Measurements from ENCODE around the gene TYMP.
"Not testable (repeated sequence)": the region's sequence is repeated elsewhere in the genome, so short reads cannot be mapped to it uniquely, and the experiment has no call there.

TYMP gene

GRCh38 chr22:50548921-50549790 is 19.3 kb upstream of the TYMP start:
- Histone ChIP-seq H3K4me1 (ENCODE audit: insufficient read depth, low read length) (no peaks in the 10 kb centered on the region), H3K9me3 (ENCODE audit: control insufficient read depth, insufficient read depth, low read length) (no peaks in the 10 kb centered on the region), H3K9ac (ENCODE audit: low read depth, low read length) (no peak overlapping the region), H3K36me3 (ENCODE audit: insufficient read depth, low read length) (no peaks in the 10 kb centered on the region)

- H3K9me3 ChIP-seq (ENCODE audit: control insufficient read depth, insufficient read depth, low read length) = no peaks in the 10 kb centered on the region
- H3K9ac ChIP-seq (ENCODE audit: low read depth, low read length) = no peak overlapping the region
- H3K36me3 ChIP-seq (ENCODE audit: insufficient read depth, low read length) = no peaks in the 10 kb centered on the region
- no peaks in the 10 kb centered on the region for H3K4me1 ChIP-seq (ENCODE audit: insufficient read depth, low read length)
Observed at GRCh38 chr22:50548040-50548920, 18.5 kb upstream of the TYMP start.

GRCh38 chr22:50547263-50547985 is 17.6 kb upstream of the TYMP start:
- no peak overlapping the region for H3K9ac ChIP-seq (ENCODE audit: low read depth, low read length)
- H3K4me1 ChIP-seq (ENCODE audit: insufficient read depth, low read length) = no peaks in the 10 kb centered on the region
- no peaks in the 10 kb centered on the region for H3K9me3 ChIP-seq (ENCODE audit: control insufficient read depth, insufficient read depth, low read length)
- H3K36me3 ChIP-seq (ENCODE audit: insufficient read depth, low read length) = no peaks in the 10 kb centered on the region

GRCh38 chr22:50546326-50547262 is 16.8 kb upstream of the TYMP start:
- no peaks in the 10 kb centered on the region for H3K36me3 ChIP-seq (ENCODE audit: insufficient read depth, low read length)
- H3K9ac ChIP-seq (ENCODE audit: low read depth, low read length) = no peak overlapping the region
- H3K4me1 ChIP-seq (ENCODE audit: insufficient read depth, low read length) = no peaks in the 10 kb centered on the region
- H3K9me3 ChIP-seq (ENCODE audit: control insufficient read depth, insufficient read depth, low read length) = no peaks in the 10 kb centered on the region

- Histone ChIP-seq H3K9ac (ENCODE audit: low read depth, low read length) (no peak within 1 kb of the TSS), H3K4me1 (ENCODE audit: insufficient read depth, low read length) (no peaks in the 10 kb centered on the region), H3K36me3 (ENCODE audit: insufficient read depth, low read length) (no peaks in the 10 kb centered on the region), H3K9me3 (ENCODE audit: control insufficient read depth, insufficient read depth, low read length) (no peaks in the 10 kb centered on the region)
Observed at GRCh38 chr22:50545522-50546325, 15.9 kb upstream of the TYMP start, which contains the start of gene KLHDC7B. KLHDC7B (plus strand) TSS chr22:50545899; CDS start chr22:50546244, 345 bp downstream.

GRCh38 chr22:50544746-50545253 is 15.0 kb upstream of the TYMP start:
- H3K9ac ChIP-seq (ENCODE audit: low read depth, low read length) = no peak overlapping the region
- H3K36me3 ChIP-seq (ENCODE audit: insufficient read depth, low read length) = no peaks in the 10 kb centered on the region
- no peaks in the 10 kb centered on the region for H3K4me1 ChIP-seq (ENCODE audit: insufficient read depth, low read length)
- H3K9me3 ChIP-seq (ENCODE audit: control insufficient read depth, insufficient read depth, low read length) = no peaks in the 10 kb centered on the region

- no peaks in the 10 kb centered on the region for H3K4me1 ChIP-seq (ENCODE audit: insufficient read depth, low read length)
- H3K9me3 ChIP-seq (ENCODE audit: control insufficient read depth, insufficient read depth, low read length) = no peaks in the 10 kb centered on the region
- no peaks in the 10 kb centered on the region for H3K36me3 ChIP-seq (ENCODE audit: insufficient read depth, low read length)
- H3K9ac ChIP-seq (ENCODE audit: low read depth, low read length) = peak overlapping the region; percentile 53; the same call in 1 of the 2 replicates
Observed at GRCh38 chr22:50544078-50544745, 14.4 kb upstream of the TYMP start.

GRCh38 chr22:50542416-50542927 is 12.7 kb upstream of the TYMP start:
- no peaks in the 10 kb centered on the region; the same call in 1 of the 2 replicates for H3K9me3 ChIP-seq (ENCODE audit: control insufficient read depth, insufficient read depth, low read length)
- H3K4me1 ChIP-seq (ENCODE audit: insufficient read depth, low read length) = no peaks in the 10 kb centered on the region
- H3K9ac ChIP-seq (ENCODE audit: low read depth, low read length) = no peak overlapping the region
- H3K36me3 ChIP-seq (ENCODE audit: insufficient read depth, low read length) = no peaks in the 10 kb centered on the region

- not testable (repeated sequence) for H3K9me3 ChIP-seq (ENCODE audit: control insufficient read depth, insufficient read depth, low read length); H3K36me3 ChIP-seq (ENCODE audit: insufficient read depth, low read length); H3K4me1 ChIP-seq (ENCODE audit: insufficient read depth, low read length); H3K9ac ChIP-seq (ENCODE audit: low read depth, low read length)
Observed at GRCh38 chr22:50541667-50542026, 11.8 kb upstream of the TYMP start.

- Histone ChIP-seq H3K9ac (ENCODE audit: low read depth, low read length) (no peak overlapping the region), H3K36me3 (ENCODE audit: insufficient read depth, low read length) (no peaks in the 10 kb centered on the region), H3K4me1 (ENCODE audit: insufficient read depth, low read length) (no peaks in the 10 kb centered on the region), H3K9me3 (ENCODE audit: control insufficient read depth, insufficient read depth, low read length) (no peaks in the 10 kb centered on the region; the same call in 1 of the 2 replicates)
Observed at GRCh38 chr22:50540381-50540780, 10.6 kb upstream of the TYMP start.

- no peaks in the 10 kb centered on the region for H3K36me3 ChIP-seq (ENCODE audit: insufficient read depth, low read length)
- no peaks in the 10 kb centered on the region for H3K4me1 ChIP-seq (ENCODE audit: insufficient read depth, low read length)
- no peak overlapping the region for H3K9ac ChIP-seq (ENCODE audit: low read depth, low read length)
- H3K9me3 ChIP-seq (ENCODE audit: control insufficient read depth, insufficient read depth, low read length) = no peaks in the 10 kb centered on the region; the same call in 1 of the 2 replicates
Observed at GRCh38 chr22:50537765-50538164, 8.0 kb upstream of the TYMP start.

- Histone ChIP-seq H3K36me3 (ENCODE audit: insufficient read depth, low read length) (no peaks in the 10 kb centered on the region), H3K9me3 (ENCODE audit: control insufficient read depth, insufficient read depth, low read length) (no peaks in the 10 kb centered on the region; the same call in 1 of the 2 replicates), H3K9ac (ENCODE audit: low read depth, low read length) (no peak overlapping the region), H3K4me1 (ENCODE audit: insufficient read depth, low read length) (no peaks in the 10 kb centered on the region)
Observed at GRCh38 chr22:50536226-50536625, 6.4 kb upstream of the TYMP start.
